GM12878 (cell line): ENCODE results near the gene AHR. TPM values are rescaled to one million over a fixed set of nuclear protein-coding genes. Genes with fewer than 3 reads are reported as not detected.

ENCODE experiments used
- ATAC-seq: fragments of 200-7000 bp; cut with Tn5 transposase; 3 replicates; pipeline ENCODE4 v1.9.1; 2020; ENCODE audit warnings: mild to moderate bottlenecking, moderate library complexity
- BruUV-seq: library from RNA; stranded (reverse); fragments of 400-500 nt; replicated peaks from 2 replicates; lab custom pipeline; 2021; lab: Mats Ljungman, UMichigan
- CTCF ChIA-PET: fragments of 300-600 bp; sonication (Branson Sonifier 250); formaldehyde crosslinking; extraction: SDS; loops from one replicate; lab custom pipeline; 2021; ENCODE audit warnings: inconsistent platforms; lab: Yijun Ruan, JAX
- POLR2A ChIA-PET: fragments of 350-600 bp; formaldehyde crosslinking; extraction: SDS; loops from one replicate; lab custom pipeline; 2021; ENCODE audit warnings: inconsistent platforms; lab: Charles Lee
- RAD21 ChIA-PET: fragments of 300-600 bp; sonication (Branson Sonifier 250); formaldehyde crosslinking; loops from one replicate; lab custom pipeline; 2023; ENCODE audit warnings: antibody characterized with exemption; ENCODE audit not compliant: unreplicated experiment; lab: Charles Lee
- SMC1A ChIA-PET: fragments of 300-600 bp; sonication (Branson Sonifier 250); formaldehyde crosslinking; loops from one replicate; lab custom pipeline; 2023; ENCODE audit not compliant: unreplicated experiment, uncharacterized antibody; lab: Charles Lee
- DNase-seq: peaks from one replicate; pipeline ENCODE4 v3.0.0-alpha.2; 2011; ENCODE audit warnings: low read depth, low spot score
- FAIRE-seq: peaks from 3 replicates; lab custom pipeline; 2011; peaks lifted over from hg19 to GRCh38; lab: Jason Lieb, UNC
- H2AFZ ChIP-seq: 2 replicates; pipeline ENCODE4 v1.6.0; 2011; ENCODE audit warnings: low read depth, low read length, control low read depth; ENCODE audit not compliant: control insufficient read depth
- H3K27ac ChIP-seq: 2 replicates; pipeline ENCODE4 v1.5.1; 2011; ENCODE audit warnings: control low read depth; ENCODE audit not compliant: control insufficient read depth, insufficient read depth
- H3K27me3 ChIP-seq, 2 experiments: replicated peaks in 1 of 2; 2 replicates each; pipeline versions ENCODE4 v1.6.0 to v1.6.1; 2011; ENCODE audit warnings: low read length in 1 of 2; ENCODE audit not compliant: control insufficient read depth in 2 of 2, insufficient read depth in 2 of 2
- H3K36me3 ChIP-seq, 2 experiments: 2 replicates each; pipeline ENCODE4 v1.5.1; 2011; ENCODE audit warnings: low read length in 1 of 2; ENCODE audit not compliant: control insufficient read depth in 2 of 2, insufficient read depth in 2 of 2
- H3K4me1 ChIP-seq: 2 replicates; pipeline ENCODE4 v1.6.1; 2011; ENCODE audit warnings: mild to moderate bottlenecking, low read length, moderate library complexity, mixed read lengths; ENCODE audit not compliant: control insufficient read depth, insufficient read depth
- H3K4me2 ChIP-seq: 2 replicates; pipeline ENCODE4 v1.6.0; 2011; ENCODE audit warnings: control low read depth; ENCODE audit not compliant: control insufficient read depth, insufficient read depth
- H3K4me3 ChIP-seq: fragments of 200-600 bp; sonication (generic); 2 replicates; pipeline ENCODE4 v1.5.1; 2016
- H3K79me2 ChIP-seq: 2 replicates; pipeline ENCODE4 v1.6.0; 2011; ENCODE audit warnings: low read length; ENCODE audit not compliant: control insufficient read depth, insufficient read depth
- H3K9ac ChIP-seq: 2 replicates; pipeline ENCODE4 v1.8.0; 2011; ENCODE audit warnings: low read length, control low read depth, mixed read lengths; ENCODE audit not compliant: control insufficient read depth, insufficient read depth
- H3K9me3 ChIP-seq: replicated peaks from 3 replicates; pipeline ENCODE4 v1.5.1; 2011; ENCODE audit warnings: mild to moderate bottlenecking, low read length; ENCODE audit not compliant: control insufficient read depth, insufficient read depth
- H4K20me1 ChIP-seq: 2 replicates; pipeline ENCODE4 v1.6.0; 2011; ENCODE audit not compliant: control insufficient read depth, insufficient read depth
- ASH2L ChIP-seq: fragments of 300-600, 200-600 bp; sonication (generic); IDR thresholded peaks from 2 replicates; pipeline ENCODE4 v1.6.1; 2017; ENCODE audit warnings: low read depth, mild to moderate bottlenecking, borderline replicate concordance
- BACH1 ChIP-seq: fragments of 450-650 bp; IDR thresholded peaks from 2 replicates; pipeline ENCODE4 v1.6.1; 2017; ENCODE audit warnings: mild to moderate bottlenecking, borderline replicate concordance
- CEBPZ ChIP-seq: fragments of 150-350 bp; IDR thresholded peaks from 2 replicates; pipeline ENCODE4 v1.6.1; 2016; ENCODE audit warnings: low read depth, low read length
- E2F4 ChIP-seq: IDR thresholded peaks from 2 replicates; pipeline ENCODE4 v1.6.1; 2012; ENCODE audit warnings: low read depth, low read length, improper control_type of control experiment
- MEF2B ChIP-seq: fragments of 450-650 bp; IDR thresholded peaks from 2 replicates; pipeline ENCODE4 v1.6.1; 2018; ENCODE audit warnings: mild to moderate bottlenecking, moderate library complexity; ENCODE audit not compliant: partially characterized antibody, poor library complexity, severe bottlenecking
- RBBP5 ChIP-seq: fragments of 200-600 bp; sonication (generic); conservative IDR thresholded peaks from 2 replicates; pipeline ENCODE4 v1.6.1; 2016
- SMAD1 ChIP-seq: fragments of 450-650 bp; IDR thresholded peaks from 2 replicates; pipeline ENCODE4 v1.6.1; 2018; ENCODE audit warnings: mild to moderate bottlenecking, low read depth; ENCODE audit not compliant: partially characterized antibody
- WGBS: methylation state at CpG from one replicate; pipeline ENCODE4 v1.1.6; 2016; ENCODE audit warnings: low lambda C conversion rate; ENCODE audit not compliant: insufficient replicate concordance, insufficient coverage; ENCODE audit errors: missing lambda C conversion rate; 5-methylcytosine and 5-hydroxymethylcytosine counted together
- in situ Hi-C: fragments of 300-500 bp; cut with MboI; formaldehyde crosslinking; loops from 9 replicates; pipeline ENCODE4 v1.14.3; 2018; ENCODE audit warnings: mixed read lengths
- intact Hi-C: fragments of 100-400 bp; cut with micrococcal nuclease; formaldehyde crosslinking; loops from one replicate; pipeline ENCODE4 v1.14.2; 2022; ENCODE audit not compliant: unreplicated experiment
- polyA plus RNA-seq, 11 experiments: library from polyadenylated mRNA; depleted of rRNA in 4 of 11; unstranded in 6 of 11; stranded (reverse) in 5 of 11; fragments of >200 nt; fragmentation: Nextera tagmentation in 4 of 11; fragmentation: Illumina TruSeq in 1 of 11; extraction: Ambion mirVana in 4 of 11; extraction: Trizol in 1 of 11; gene quantifications; 1 replicate in 1 of 11; 2 replicates in 10 of 11; pipeline versions ENCODE4 v1.2.1 to v1.2.3, GENCODE V29; 2011 to 2016; ENCODE audit warnings: inconsistent platforms in 2 of 11, missing spikeins in 2 of 11, low read depth in 1 of 11
- total RNA-seq, 4 experiments: library from RNA; depleted of rRNA in 3 of 4; stranded (reverse); fragments of >200 nt in 3 of 4; fragmentation: Illumina TruSeq in 1 of 4; extraction: Trizol in 1 of 4; gene quantifications; 2 replicates each; pipeline versions ENCODE4 v1.2.1 to v1.2.3, GENCODE V29; 2013 to 2021

AHR gene
- total and polyA plus RNA-seq, 10 of the 15 experiments (the other 5 are each of a cell fraction or from before 2014, with no cell fraction given): 1.7 to 16.9 (median 4.5) TPM

GRCh38 chr7:17311952-17312351 lies 13.5 kb downstream of the AHR start:
- ChIA-PET RAD21 (interaction anchor here (1.8 kb wide), 1 partner anchor 10 kb away, joined by 6 read pairs; no protein-coding TSS in a partner anchor), CTCF (interaction anchor here (0.6 to 1.5 kb wide), 3 partner anchors 7 to 29 kb away, joined by 3 to 4 read pairs (median 3); no protein-coding TSS in a partner anchor), POLR2A (no interaction called here), SMC1A (interaction anchor here (0.6 to 1.4 kb wide), 5 partner anchors 8 to 158 kb away, joined by 3 to 5 read pairs (median 3); no protein-coding TSS in a partner anchor)
- peaks cover 10% of the 10 kb centered on the region for H3K79me2 ChIP-seq
- DNase-seq (no peak), ATAC-seq (no peak), FAIRE-seq (no peak)
- no TSS peak for BruUV-seq
- intact Hi-C loops: no loop called here
- in situ Hi-C loops: no loop called here
- no peaks in the 10 kb centered on the region for H4K20me1 ChIP-seq
- TF ChIP-seq ASH2L: no peak
- TF ChIP-seq SMAD1: no peak
- no peak for TF ChIP-seq BACH1
- TF ChIP-seq CEBPZ: no peak
- no peak for TF ChIP-seq E2F4
- TF ChIP-seq MEF2B: no peak
- no peak for TF ChIP-seq RBBP5
- peaks cover 3% of the 10 kb centered on the region for H3K4me1 ChIP-seq
- H3K9me3 ChIP-seq: no peaks in the 10 kb centered on the region
- no peak overlapping the region for H3K9ac ChIP-seq
- no peak overlapping the region for H3K4me2 ChIP-seq
- no peaks in the 10 kb centered on the region; a peak in 3 of 4 replicates for H3K36me3 ChIP-seq
- H3K4me3 ChIP-seq: no peak overlapping the region
- no peak overlapping the region for H2AFZ ChIP-seq
- H3K27ac ChIP-seq: no peak overlapping the region
- no peaks in the 10 kb centered on the region for H3K27me3 ChIP-seq
- WGBS: 98% methylated on average over 3 of the region's 3 CpGs
